MCF 10A (cell line): ENCODE data around the gene NSUN7. TPM values are rescaled to one million over a fixed set of nuclear protein-coding genes. Genes with fewer than 3 reads are reported as not detected.
"Not testable (repeated sequence)": the region's sequence is repeated elsewhere in the genome, so short reads cannot be mapped to it uniquely, and the experiment has no call there.

Experiments
- BruUV-seq: library from RNA; stranded (reverse); fragments of 400-500 nt; replicated peaks from 2 replicates; lab custom pipeline; 2021; lab: Mats Ljungman, UMichigan
- CTCF ChIA-PET: fragments of 300-600 bp; sonication (Branson Sonifier 250); formaldehyde crosslinking; extraction: SDS; loops from one replicate; lab custom pipeline; 2021; ENCODE audit warnings: antibody characterized with exemption, inconsistent platforms; lab: Yijun Ruan, JAX
- POLR2A ChIA-PET: fragments of 300-600, 350-650 bp; sonication (Branson Sonifier 250); formaldehyde crosslinking; extraction: SDS; loops from one replicate; lab custom pipeline; 2020; ENCODE audit warnings: antibody characterized with exemption, inconsistent platforms; lab: Yijun Ruan, JAX
- DNase-seq: peaks from one replicate; pipeline ENCODE4 v3.0.0-alpha.2; 2018; ENCODE audit not compliant: unreplicated experiment
- H3K27ac Mint-ChIP-seq: one replicate; pipeline ENCODE4 v1.8.0; 2022; ENCODE audit warnings: mild to moderate bottlenecking, low read depth, mixed read lengths; ENCODE audit not compliant: unreplicated experiment
- H3K27me3 Mint-ChIP-seq: one replicate; pipeline ENCODE4 v1.8.0; 2022; ENCODE audit warnings: mixed read lengths; ENCODE audit not compliant: insufficient read depth, unreplicated experiment
- H3K36me3 Mint-ChIP-seq: one replicate; pipeline ENCODE4 v1.8.0; 2022; ENCODE audit warnings: mild to moderate bottlenecking, moderate library complexity, mixed read lengths; ENCODE audit not compliant: insufficient read depth, unreplicated experiment
- H3K4me1 Mint-ChIP-seq: one replicate; pipeline ENCODE4 v1.8.0; 2022; ENCODE audit warnings: mixed read lengths; ENCODE audit not compliant: insufficient read depth, unreplicated experiment
- H3K4me3 Mint-ChIP-seq: one replicate; pipeline ENCODE4 v1.8.0; 2022; ENCODE audit warnings: mild to moderate bottlenecking, moderate library complexity, mixed read lengths; ENCODE audit not compliant: unreplicated experiment
- H3K9me3 Mint-ChIP-seq: one replicate; pipeline ENCODE4 v1.8.0; 2022; ENCODE audit warnings: mixed read lengths; ENCODE audit not compliant: unreplicated experiment
- CTCF ChIP-seq: fragments of 200-600 bp; IDR thresholded peaks from one replicate; pipeline ENCODE4 v1.8.0; 2022; ENCODE audit warnings: antibody characterized with exemption, mild to moderate bottlenecking; ENCODE audit not compliant: unreplicated experiment
- intact Hi-C: fragments of 100-400 bp; cut with micrococcal nuclease; formaldehyde crosslinking; loops from 2 replicates; pipeline ENCODE4 v1.14.1; 2022
- total RNA-seq: library from RNA; stranded (reverse); gene quantifications from 2 replicates; pipeline ENCODE4 v1.2.3, GENCODE V29; 2022

Gene NSUN7
- total RNA-seq, 1 experiment from 2014 or later: not detected

DNA sequence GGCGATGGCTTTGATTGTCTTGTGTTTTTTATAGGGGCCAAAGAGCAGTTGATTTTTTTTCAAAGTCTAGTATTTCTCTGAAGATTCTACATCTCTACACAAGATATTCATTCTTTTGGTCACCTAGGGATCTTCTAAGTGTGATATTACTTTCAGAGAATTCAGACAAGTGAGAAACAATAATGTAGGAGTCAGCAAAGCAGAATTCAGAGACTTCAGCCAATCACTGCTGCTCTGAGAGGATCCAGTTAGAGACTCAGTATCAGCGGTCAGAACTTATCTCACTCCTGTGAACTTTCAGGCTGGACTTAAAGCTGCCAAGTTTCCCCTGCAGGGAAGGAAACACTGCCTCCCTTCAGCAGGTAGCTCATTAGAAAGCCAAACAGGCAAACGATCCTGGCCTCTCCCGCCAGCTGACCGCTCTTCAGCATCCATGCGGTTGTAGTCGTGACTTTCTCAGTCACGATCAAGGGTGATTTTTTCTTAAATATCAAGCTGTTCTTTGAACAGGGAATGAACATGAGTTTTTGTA lies 59.2 kb downstream of the NSUN7 start:
- intact Hi-C loops: no loop called here
- H3K4me1 Mint-ChIP-seq: no peaks in the 10 kb centered on the region
- peaks cover 44% of the 10 kb centered on the region for H3K36me3 Mint-ChIP-seq
- no peak for DNase-seq
- H3K27me3 Mint-ChIP-seq: no peaks in the 10 kb centered on the region
- no peak for TF ChIP-seq CTCF
- H3K27ac Mint-ChIP-seq: peak overlapping the region; percentile 16
- H3K9me3 Mint-ChIP-seq: no peaks in the 10 kb centered on the region
- H3K4me3 Mint-ChIP-seq: no peak overlapping the region
- BruUV-seq: no TSS peak
- CTCF ChIA-PET: no interaction called here
- POLR2A ChIA-PET: interaction anchor here (1.5 kb wide), 1 partner anchor 10 kb away, joined by 3 read pairs; no protein-coding TSS in a partner anchor

- no peak overlapping the region for H3K27ac Mint-ChIP-seq
- DNase-seq: no peak
- H3K27me3 Mint-ChIP-seq: no peaks in the 10 kb centered on the region
- no TSS peak for BruUV-seq
- POLR2A ChIA-PET: interaction anchor here (0.5 kb wide), 1 partner anchor 12 kb away, joined by 5 read pairs; no protein-coding TSS in a partner anchor
- H3K4me1 Mint-ChIP-seq: no peaks in the 10 kb centered on the region
- no peak overlapping the region for H3K4me3 Mint-ChIP-seq
- CTCF ChIA-PET: interaction anchor here (0.6 kb wide), 2 partner anchors 9 to 79 kb away, joined by 3 read pairs; no protein-coding TSS in a partner anchor
- no peaks in the 10 kb centered on the region for H3K9me3 Mint-ChIP-seq
- TF ChIP-seq CTCF: no peak
- peaks cover 61% of the 10 kb centered on the region for H3K36me3 Mint-ChIP-seq
- intact Hi-C loops: no loop called here
Measured at GRCh38 chr4:40811956-40812355, 62.2 kb downstream of the NSUN7 start.

GRCh38 chr4:40812386-40812785 lies 62.6 kb downstream of the NSUN7 start:
- Mint-ChIP-seq H3K27ac (no peak overlapping the region), H3K4me3 (no peak overlapping the region), H3K36me3 (peaks cover 65% of the 10 kb centered on the region), H3K9me3 (no peaks in the 10 kb centered on the region), H3K27me3 (no peaks in the 10 kb centered on the region), H3K4me1 (no peaks in the 10 kb centered on the region)
- BruUV-seq: no TSS peak
- POLR2A ChIA-PET: no interaction called here
- CTCF ChIA-PET: interaction anchor here (0.6 kb wide), 1 partner anchor 9 kb away, joined by 3 read pairs; no protein-coding TSS in a partner anchor
- intact Hi-C loops: no loop called here
- peak; percentile 5 for DNase-seq
- TF ChIP-seq CTCF: no peak

GRCh38 chr4:40812856-40813255 lies 63.1 kb downstream of the NSUN7 start:
- ChIA-PET POLR2A (no interaction called here), CTCF (interaction anchor here (0.7 kb wide), 1 partner anchor 658 kb away, joined by 3 read pairs; no protein-coding TSS in a partner anchor)
- H3K27ac Mint-ChIP-seq: no peak overlapping the region
- no TSS peak for BruUV-seq
- no peaks in the 10 kb centered on the region for H3K4me1 Mint-ChIP-seq
- peaks cover 70% of the 10 kb centered on the region for H3K36me3 Mint-ChIP-seq
- H3K9me3 Mint-ChIP-seq: no peaks in the 10 kb centered on the region
- TF ChIP-seq CTCF: no peak
- DNase-seq: no peak
- H3K27me3 Mint-ChIP-seq: no peaks in the 10 kb centered on the region
- H3K4me3 Mint-ChIP-seq: no peak overlapping the region
- intact Hi-C loops: no loop called here

GRCh38 chr4:40817157-40817556 lies 67.4 kb downstream of the NSUN7 start:
- CTCF ChIA-PET, H3K4me3 Mint-ChIP-seq, DNase-seq, POLR2A ChIA-PET, H3K27ac Mint-ChIP-seq, H3K4me1 Mint-ChIP-seq, H3K27me3 Mint-ChIP-seq, H3K9me3 Mint-ChIP-seq, intact Hi-C loops, BruUV-seq: not testable (repeated sequence)
- H3K36me3 Mint-ChIP-seq: peaks cover 80% of the 10 kb centered on the region
